Left colon (tissue), 2 donors: Measurements from ENCODE around the gene GSPT2. TPM values are rescaled to one million over a fixed set of nuclear protein-coding genes. Genes with fewer than 3 reads are reported as not detected.
"Not testable (repeated sequence)": the region's sequence is repeated elsewhere in the genome, so short reads cannot be mapped to it uniquely, and the experiment has no call there.

Experiments
- ATAC-seq: fragments of 200-7000 bp; cut with Tn5 transposase; one replicate; pipeline ENCODE4 v1.9.1; 2020; ENCODE audit warnings: mild to moderate bottlenecking, moderate library complexity
- DNase-seq, 2 donors: peaks; one replicate each; pipeline ENCODE4 v3.0.0-alpha.2; 2020
- intact Hi-C, 2 donors: fragments of 100-400 bp; cut with DNase I in 1 of 2; cut with micrococcal nuclease in 1 of 2; formaldehyde crosslinking; loops; one replicate each; pipeline versions ENCODE4 v1.11.2 to v1.14.0; 2022; cut with DNase I, micrococcal nuclease
- long read RNA-seq: library from polyadenylated mRNA; unstranded; transcript quantifications from one replicate; pipeline ENCODE4 v2.0.0, GENCODE V29; 2021
- total RNA-seq, 2 donors: library from RNA; stranded (reverse); fragmentation: NEBNext Ultra II Directional; extraction: Animal tissue kit (Norgen Biotek cat#: 25700); gene quantifications; one replicate each; pipeline ENCODE4 v1.2.1, GENCODE V29; 2021
- donor health status: DM: no; HTN: no; CAD: no.
- donor health status: DM: yes; HTN: yes; CAD: no.

GSPT2 gene
- total RNA-seq = 1 to 10 TPM; 4.2 to 6.6 TPM
- long read RNA-seq, transcript GSPT2-201 (1 exons, 2,802 nt) = major isoform, 9 of 10 reads
- long read RNA-seq, partial matches to known transcripts = 0 of 10 reads
- long read RNA-seq, other reads (novel, unspliced or antisense) = 1 of 10 reads

DNA sequence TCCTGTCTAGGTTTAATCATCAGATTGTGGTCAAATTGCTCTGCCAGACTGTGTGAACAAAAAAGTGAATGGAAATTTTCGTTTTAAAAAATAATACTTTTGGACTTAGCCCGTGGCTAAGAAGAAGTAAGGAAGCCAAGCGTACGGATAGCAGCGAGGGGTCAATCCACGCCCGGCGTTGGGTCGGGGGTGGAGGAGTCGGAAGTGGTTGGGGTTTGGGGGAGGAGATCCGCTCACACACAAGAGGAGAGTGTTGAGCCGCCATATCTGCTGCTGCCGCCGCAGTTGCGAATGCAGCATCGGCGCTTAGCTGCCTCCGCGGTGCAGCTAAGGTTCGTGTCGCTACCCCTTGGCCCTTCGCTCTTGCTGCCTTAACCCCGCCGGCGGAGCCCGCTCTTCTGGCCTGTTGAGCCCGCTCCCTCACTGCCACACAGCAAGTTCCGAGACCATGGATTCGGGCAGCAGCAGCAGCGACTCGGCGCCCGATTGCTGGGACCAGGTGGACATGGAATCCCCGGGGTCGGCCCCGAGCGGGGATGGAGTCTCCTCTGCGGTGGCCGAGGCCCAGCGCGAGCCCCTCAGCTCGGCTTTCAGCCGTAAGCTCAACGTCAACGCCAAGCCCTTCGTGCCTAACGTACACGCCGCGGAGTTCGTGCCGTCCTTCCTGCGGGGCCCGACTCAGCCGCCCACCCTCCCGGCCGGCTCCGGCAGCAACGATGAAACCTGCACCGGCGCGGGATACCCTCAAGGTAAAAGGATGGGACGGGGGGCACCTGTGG is at the start of gene GSPT2:
Gene GSPT2, plus strand, starts transcription at position 264 of the 779 bp plus-strand sequence. Its CDS starts 185 bp downstream, at position 449.
- DNase-seq (peak; percentile 65 to 70), ATAC-seq (peak; percentile 96)
- intact Hi-C loops = no loop called here

DNA sequence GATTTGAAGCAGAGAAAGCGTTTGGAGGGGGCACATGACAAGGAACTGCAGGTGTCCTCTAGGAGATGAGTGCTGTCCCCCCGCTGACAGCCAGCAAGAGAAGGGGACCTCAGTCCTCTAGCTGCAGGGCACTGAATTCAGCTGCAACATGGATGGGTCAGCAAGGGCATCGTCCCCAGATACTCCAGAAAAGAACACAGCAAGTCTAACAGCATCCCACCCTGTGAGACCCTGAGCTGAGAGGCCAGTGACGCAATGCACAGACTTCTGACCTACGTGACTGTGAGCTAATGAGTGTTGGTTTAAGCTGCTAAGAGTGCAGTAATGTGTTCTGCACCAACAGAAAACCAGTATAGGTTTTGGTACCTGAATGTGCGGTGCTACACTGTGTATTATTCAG is 49.0 kb upstream of the GSPT2 start:
- DNase-seq (no peak), ATAC-seq (no peak)
- intact Hi-C loops = no loop called here

GRCh38 chrX:51697397-51697796 is 45.8 kb upstream of the GSPT2 start:
- intact Hi-C loops = no loop called here
- ATAC-seq (no peak), DNase-seq (no peak)

GRCh38 chrX:51710277-51711164 is 32.7 kb upstream of the GSPT2 start, which contains the start of gene CENPVL1:
Gene CENPVL1, plus strand, starts transcription at chrX:51710512. Its CDS starts 0 bp downstream, at chrX:51710512.
- intact Hi-C loops, DNase-seq, ATAC-seq: not testable (repeated sequence)

- DNase-seq, ATAC-seq, intact Hi-C loops: not testable (repeated sequence)
Measured at GRCh38 chrX:51712943-51713647, 30.1 kb upstream of the GSPT2 start.

DNA sequence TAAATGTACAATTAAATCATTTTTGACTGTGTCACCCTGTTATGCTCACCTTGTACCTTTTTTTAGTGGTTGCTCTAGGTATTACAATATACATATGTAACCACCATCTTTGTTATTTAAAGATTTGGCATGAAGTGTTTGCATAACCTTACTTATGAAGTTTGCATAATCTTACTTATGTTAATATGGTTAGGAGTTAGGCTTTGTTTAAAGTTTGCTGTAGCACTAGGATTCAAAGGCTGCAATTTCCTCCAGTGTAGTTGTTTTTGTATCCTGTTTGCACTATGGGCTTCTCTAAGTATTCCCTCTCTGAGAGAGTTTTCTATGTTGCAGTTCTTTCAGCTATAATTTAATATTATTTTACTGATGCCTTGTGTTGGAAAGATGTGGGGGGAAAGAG is 15.0 kb upstream of the GSPT2 start:
- ATAC-seq = no peak
- DNase-seq = no peak
- intact Hi-C loops = no loop called here

- ATAC-seq (peak; percentile 53), DNase-seq (no peak)
- intact Hi-C loops = no loop called here
Measured at GRCh38 chrX:51737091-51737490, 6.2 kb upstream of the GSPT2 start.

DNA sequence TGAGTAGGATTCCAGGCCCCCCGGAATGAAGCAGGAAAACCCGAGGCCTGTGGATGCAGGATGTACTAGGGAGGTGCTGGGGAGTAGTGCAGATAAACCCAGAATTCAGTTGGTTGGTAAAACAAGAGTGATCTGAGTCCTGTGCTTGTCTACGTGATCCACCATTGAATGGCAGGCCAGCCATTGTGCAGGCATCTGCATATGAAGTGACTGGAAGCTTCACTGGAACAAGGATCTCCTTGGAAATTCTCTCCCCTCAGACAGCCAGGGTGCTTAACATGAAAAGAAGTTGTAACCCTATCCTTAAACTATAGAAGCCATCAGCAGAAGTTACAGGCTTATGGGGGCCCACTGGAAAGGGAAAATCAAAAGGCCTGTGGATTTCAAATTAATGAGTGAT is 656 bp upstream of the GSPT2 start:
- no peak for ATAC-seq
- intact Hi-C loops = no loop called here
- DNase-seq = no peak

DNA sequence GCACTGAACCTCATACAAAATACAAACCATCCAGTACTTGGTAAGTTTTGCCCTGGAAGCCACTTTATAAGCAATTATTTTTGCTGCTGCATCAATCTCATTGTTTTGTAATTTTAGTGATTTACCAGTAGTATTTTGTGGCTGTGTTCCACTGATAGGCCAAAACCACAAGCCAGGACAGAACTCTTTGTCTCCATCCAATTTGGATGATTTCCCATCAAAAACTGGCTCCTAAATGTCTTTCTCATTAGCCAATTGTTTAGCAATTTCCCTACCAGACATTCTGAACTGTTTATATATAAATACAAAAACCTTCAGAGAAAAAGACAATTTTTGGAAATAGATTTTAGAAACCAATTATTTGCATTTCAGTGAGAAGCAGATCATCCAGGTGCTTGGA is 4.4 kb downstream of the GSPT2 start:
- DNase-seq = no peak

DNA sequence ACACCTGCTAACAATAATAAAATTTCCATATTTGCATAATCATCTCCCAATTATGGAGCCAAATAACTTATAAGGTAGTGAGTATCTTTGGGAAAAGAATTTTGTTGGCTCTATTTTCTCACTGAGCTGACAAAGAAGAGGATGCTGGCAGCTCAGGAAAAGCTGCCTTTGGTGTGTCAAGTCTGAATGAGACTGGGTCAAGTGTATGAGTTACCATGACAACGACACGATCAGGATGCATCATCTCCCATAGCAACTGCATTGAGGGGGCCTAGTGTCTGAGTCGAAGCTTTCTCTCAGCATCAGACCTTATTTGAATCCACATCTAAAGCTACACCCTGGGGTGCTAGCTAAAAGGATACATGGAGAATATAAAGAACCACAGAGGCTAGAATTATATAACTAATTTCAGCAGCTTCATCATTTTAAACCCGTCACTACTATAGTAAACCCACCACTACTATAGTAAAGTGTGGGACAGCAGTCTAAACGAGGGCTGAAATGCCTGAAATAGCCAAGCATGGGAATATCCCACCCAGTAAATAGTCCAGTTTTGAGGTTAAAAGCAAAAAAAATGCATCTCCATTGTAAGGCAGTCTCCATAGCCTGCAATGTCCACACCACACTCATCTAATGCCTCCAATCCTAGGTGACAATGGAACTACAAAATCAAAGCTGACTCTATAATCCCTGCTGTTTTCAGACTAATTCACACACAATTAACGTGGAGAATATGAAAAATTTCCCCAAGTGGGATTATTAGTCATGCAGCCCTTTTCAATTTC is 16.0 kb downstream of the GSPT2 start:
- intact Hi-C loops = no loop called here
- no peak for ATAC-seq
- DNase-seq = no peak

More for the DNA sequence above, 4.4 kb downstream of the GSPT2 start:
- no peak for ATAC-seq
- intact Hi-C loops = no loop called here

DNA sequence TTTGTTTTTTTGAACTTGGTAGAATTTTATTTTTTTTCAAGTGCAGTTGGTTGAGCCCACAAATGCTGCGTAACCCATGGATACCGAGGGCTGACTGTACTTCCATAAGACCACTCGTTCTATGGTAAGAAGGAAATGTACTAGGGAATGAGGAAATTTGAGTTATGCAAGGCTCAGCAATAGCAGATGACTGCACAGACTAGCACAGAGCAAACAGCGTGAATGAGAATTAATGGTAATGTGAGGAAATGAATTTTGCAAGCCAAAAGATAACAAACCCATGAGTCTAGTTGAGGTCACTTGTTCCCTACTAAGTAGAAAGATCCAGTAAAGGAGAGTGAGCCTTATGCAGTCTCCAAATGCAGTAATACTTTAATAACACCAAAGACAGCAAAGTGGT is 17.4 kb downstream of the GSPT2 start:
- DNase-seq (no peak), ATAC-seq (no peak)
- intact Hi-C loops = no loop called here

GRCh38 chrX:51766546-51766945 is 23.3 kb downstream of the GSPT2 start:
- DNase-seq (no peak), ATAC-seq (no peak)
- intact Hi-C loops = no loop called here

DNA sequence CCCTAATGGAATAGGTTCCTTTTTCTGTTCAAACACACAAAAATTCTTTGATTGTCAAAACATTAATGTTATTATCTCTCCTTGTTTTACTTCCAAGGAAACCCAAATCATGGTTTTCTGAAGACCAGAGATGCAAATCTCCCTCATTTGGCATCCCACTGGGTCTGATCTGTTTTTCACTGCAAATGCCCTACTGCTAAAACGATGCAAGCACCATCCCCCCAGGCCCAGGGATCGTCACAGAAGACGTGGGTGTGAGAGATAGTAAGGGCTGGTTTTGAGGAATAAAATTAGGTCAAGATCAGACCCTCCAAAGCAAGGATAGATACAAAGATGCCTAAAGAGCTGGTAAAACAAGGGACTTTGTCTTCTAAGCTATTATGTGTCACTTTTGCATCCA is 33.6 kb downstream of the GSPT2 start:
- intact Hi-C loops = no loop called here
- ATAC-seq = no peak
- no peak for DNase-seq

DNA sequence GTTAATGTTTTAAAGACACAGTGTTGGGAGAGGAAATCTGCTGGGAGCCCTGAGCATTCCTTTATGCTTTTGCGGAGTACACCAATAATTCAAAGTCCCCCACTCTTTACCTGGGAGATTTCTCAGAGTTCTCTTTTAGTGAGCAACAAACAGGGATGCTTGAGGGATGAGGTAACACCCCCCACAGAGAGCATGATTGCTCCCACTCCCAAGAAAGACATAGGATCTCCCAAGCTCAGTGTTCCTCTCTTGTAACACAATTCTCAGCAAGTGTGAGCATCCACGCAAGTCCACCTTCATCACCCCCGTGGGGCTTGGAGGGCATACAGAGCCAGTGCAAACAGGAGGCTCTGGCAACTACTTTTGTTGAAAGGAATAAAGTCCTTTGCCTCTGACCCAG is 36.1 kb downstream of the GSPT2 start:
- intact Hi-C loops = no loop called here
- no peak for ATAC-seq
- no peak for DNase-seq

DNA sequence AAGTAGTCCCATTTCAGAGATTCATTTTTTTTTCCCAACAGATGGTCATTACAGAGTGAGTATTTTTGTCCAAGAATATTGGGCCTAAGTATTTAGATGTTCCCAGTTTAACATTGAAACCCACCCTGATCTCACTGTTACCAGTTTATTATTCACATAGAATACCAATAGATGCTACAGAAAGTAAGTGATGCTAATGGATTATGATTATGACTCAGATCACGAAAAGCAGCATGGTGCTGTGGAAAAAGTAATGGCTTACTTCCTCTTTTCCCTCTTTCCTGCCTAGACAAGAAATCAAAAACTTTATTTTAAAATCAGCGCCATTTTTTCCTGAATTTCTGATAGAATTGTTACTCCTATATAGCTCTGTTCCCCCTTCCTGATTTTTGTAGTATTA is 51.9 kb downstream of the GSPT2 start:
- DNase-seq (no peak), ATAC-seq (no peak)
- intact Hi-C loops = no loop called here
